ENCODE results near the gene CRISP1. TPM values are rescaled to one million over a fixed set of nuclear protein-coding genes. Genes with fewer than 3 reads are reported as not detected.

Gene CRISP1
- total and polyA plus RNA-seq, 2 of the 4 experiments (the other 2 are of a cell fraction) = not detected

- Histone ChIP-seq H3K18ac (ENCODE audit: low read depth, low read length) (no peak overlapping the region), H3K4me2 (ENCODE audit: low read depth, low read length) (no peak overlapping the region), H3K79me1 (ENCODE audit: low read depth in 1 of 2, low read length in 2 of 2) (no peaks in the 10 kb centered on the region), H3K56ac (ENCODE audit: extremely low read depth, insufficient read depth, low read length) (no peak overlapping the region), H3K27me3 (ENCODE audit: control insufficient read depth, insufficient read depth, low read length) (no peaks in the 10 kb centered on the region), H3K4ac (ENCODE audit: low read depth, low read length) (no peak overlapping the region), H3K4me3 (ENCODE audit: insufficient read depth, low read depth, low read length) (no peak overlapping the region), H4K20me1 (ENCODE audit: insufficient read depth, low read length) (no peaks in the 10 kb centered on the region), H3K9me3 (ENCODE audit: control insufficient read depth, insufficient read depth, low read length) (no peaks in the 10 kb centered on the region), H2BK5ac (ENCODE audit: low read depth, low read length, poor library complexity, severe bottlenecking) (no peak overlapping the region), H2BK120ac (ENCODE audit: low read depth, low read length) (no peak overlapping the region), H2BK20ac (ENCODE audit: low read depth, low read length) (no peak overlapping the region), H2BK15ac (ENCODE audit: low read depth, low read length) (no peak overlapping the region), H3K9ac (ENCODE audit: low read depth, low read length) (no peak overlapping the region), H3K14ac (replicated peaks; ENCODE audit: low read depth, low read length) (no peak overlapping the region), H3K27ac (ENCODE audit: insufficient read depth, low read length) (no peak overlapping the region), H2AK5ac (ENCODE audit: low read depth, low read length) (no peak overlapping the region), H3K36me3 (ENCODE audit: control insufficient read depth, insufficient read depth, low read length) (no peaks in the 10 kb centered on the region), H3K9me1 (ENCODE audit: insufficient read depth, low read length) (no peaks in the 10 kb centered on the region), H4K91ac (ENCODE audit: insufficient read depth, low read depth, low read length) (no peak overlapping the region), H2AFZ (replicated peaks; ENCODE audit: low read length, poor library complexity) (no peak overlapping the region), H4K8ac (ENCODE audit: low read depth in 2 of 2, low read length in 2 of 2) (no peak overlapping the region), H3K23ac (ENCODE audit: low read depth, low read length) (no peak overlapping the region), H4K5ac (ENCODE audit: low read depth, low read length) (no peak overlapping the region), H3K4me1 (ENCODE audit: control insufficient read depth, insufficient read depth, low read length) (no peaks in the 10 kb centered on the region), H2AK9ac (replicated peaks; ENCODE audit: low read depth, low read length, poor library complexity) (no peak overlapping the region)
- intact Hi-C loops (cut with micrococcal nuclease) (no loop called here), dilution Hi-C loops (cut with HindIII; ENCODE audit: low sequenced_read_pairs, unreplicated experiment) (no loop called here), in situ Hi-C loops (cut with MboI; ENCODE audit: low sequenced_read_pairs) (no loop called here)
- CTCF ChIA-PET = no interaction called here
- TF ChIP-seq CHD1 (IDR thresholded peaks at IDR 0.05; ENCODE audit: low read depth, low read length) = no peak
- TF ChIP-seq RFX5 (IDR thresholded peaks at IDR 0.05; ENCODE audit: low read depth, low read length) = no peak
- TF ChIP-seq SMC3 (IDR thresholded peaks at IDR 0.05; ENCODE audit: low read depth, low read length) = no peak
- no peak for TF ChIP-seq MXI1 (IDR thresholded peaks at IDR 0.05; ENCODE audit: borderline replicate concordance, low read depth, low read length)
- TF ChIP-seq NFE2L2 (IDR thresholded peaks at IDR 0.05; ENCODE audit: low read depth, low read length) = no peak
- TF ChIP-seq RCOR1 (IDR thresholded peaks at IDR 0.05; ENCODE audit: insufficient replicate concordance, low read length) = no peak
- TF ChIP-seq, protein P1, sequence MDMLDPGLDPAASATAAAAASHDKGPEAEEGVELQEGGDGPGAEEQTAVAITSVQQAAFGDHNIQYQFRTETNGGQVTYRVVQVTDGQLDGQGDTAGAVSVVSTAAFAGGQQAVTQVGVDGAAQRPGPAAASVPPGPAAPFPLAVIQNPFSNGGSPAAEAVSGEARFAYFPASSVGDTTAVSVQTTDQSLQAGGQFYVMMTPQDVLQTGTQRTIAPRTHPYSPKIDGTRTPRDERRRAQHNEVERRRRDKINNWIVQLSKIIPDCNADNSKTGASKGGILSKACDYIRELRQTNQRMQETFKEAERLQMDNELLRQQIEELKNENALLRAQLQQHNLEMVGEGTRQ (IDR thresholded peaks at IDR 0.05; ENCODE audit: low read depth, low read length) = no peak
- no peak for TF ChIP-seq RAD21 (IDR thresholded peaks at IDR 0.05; ENCODE audit: low read length)
- TF ChIP-seq, protein P2, sequence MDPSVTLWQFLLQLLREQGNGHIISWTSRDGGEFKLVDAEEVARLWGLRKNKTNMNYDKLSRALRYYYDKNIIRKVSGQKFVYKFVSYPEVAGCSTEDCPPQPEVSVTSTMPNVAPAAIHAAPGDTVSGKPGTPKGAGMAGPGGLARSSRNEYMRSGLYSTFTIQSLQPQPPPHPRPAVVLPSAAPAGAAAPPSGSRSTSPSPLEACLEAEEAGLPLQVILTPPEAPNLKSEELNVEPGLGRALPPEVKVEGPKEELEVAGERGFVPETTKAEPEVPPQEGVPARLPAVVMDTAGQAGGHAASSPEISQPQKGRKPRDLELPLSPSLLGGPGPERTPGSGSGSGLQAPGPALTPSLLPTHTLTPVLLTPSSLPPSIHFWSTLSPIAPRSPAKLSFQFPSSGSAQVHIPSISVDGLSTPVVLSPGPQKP (IDR thresholded peaks at IDR 0.05; ENCODE audit: borderline replicate concordance, low read depth, low read length) = no peak
- no peak for TF ChIP-seq POLR2A (IDR thresholded peaks at IDR 0.05; ENCODE audit: low read depth, low read length)
- TF ChIP-seq FOS (IDR thresholded peaks at IDR 0.05; ENCODE audit: low read depth, low read length) = no peak
- no peak for TF ChIP-seq CEBPB (IDR thresholded peaks at IDR 0.05; ENCODE audit: low read depth, low read length)
- no peak for TF ChIP-seq MAZ (IDR thresholded peaks at IDR 0.05; ENCODE audit: borderline replicate concordance, low read depth, low read length)
- TF ChIP-seq, protein P3, sequence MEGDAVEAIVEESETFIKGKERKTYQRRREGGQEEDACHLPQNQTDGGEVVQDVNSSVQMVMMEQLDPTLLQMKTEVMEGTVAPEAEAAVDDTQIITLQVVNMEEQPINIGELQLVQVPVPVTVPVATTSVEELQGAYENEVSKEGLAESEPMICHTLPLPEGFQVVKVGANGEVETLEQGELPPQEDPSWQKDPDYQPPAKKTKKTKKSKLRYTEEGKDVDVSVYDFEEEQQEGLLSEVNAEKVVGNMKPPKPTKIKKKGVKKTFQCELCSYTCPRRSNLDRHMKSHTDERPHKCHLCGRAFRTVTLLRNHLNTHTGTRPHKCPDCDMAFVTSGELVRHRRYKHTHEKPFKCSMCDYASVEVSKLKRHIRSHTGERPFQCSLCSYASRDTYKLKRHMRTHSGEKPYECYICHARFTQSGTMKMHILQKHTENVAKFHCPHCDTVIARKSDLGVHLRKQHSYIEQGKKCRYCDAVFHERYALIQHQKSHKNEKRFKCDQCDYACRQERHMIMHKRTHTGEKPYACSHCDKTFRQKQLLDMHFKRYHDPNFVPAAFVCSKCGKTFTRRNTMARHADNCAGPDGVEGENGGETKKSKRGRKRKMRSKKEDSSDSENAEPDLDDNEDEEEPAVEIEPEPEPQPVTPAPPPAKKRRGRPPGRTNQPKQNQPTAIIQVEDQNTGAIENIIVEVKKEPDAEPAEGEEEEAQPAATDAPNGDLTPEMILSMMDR (conservative IDR thresholded peaks at IDR 0.05; ENCODE audit: low read depth, low read length) = no peak
- TF ChIP-seq BHLHE40 (IDR thresholded peaks at IDR 0.05; ENCODE audit: low read depth, low read length) = no peak
- no peak for TF ChIP-seq MAFK (IDR thresholded peaks at IDR 0.05; ENCODE audit: low read depth, low read length)
- ATAC-seq (ENCODE audit: low read depth) (no peak), DNase-seq (no peak)
- POLR2A ChIA-PET (ENCODE audit: unreplicated experiment) = no interaction called here
- WGBS, 2 experiments (ENCODE audit: extremely low coverage in 2 of 2, insufficient read length in 1 of 2) = no CpG with 5 or more reads among the region's 2 CpGs
- no TSS peak for BruUV-seq (replicated peaks)
Measured at GRCh38 chr6:49905296-49905695, 39.0 kb upstream of the CRISP1 start.

All from IMR-90 (cell line).